ENCODE results near the gene PIAS1.

The PIAS1 gene

GRCh38 chr15:68213991-68214837 is 160.1 kb downstream of the PIAS1 start:
- DNase-seq (ENCODE audit: low read depth), result no peak
- no peak for TF ChIP-seq CTCF (IDR thresholded peaks at IDR 0.05; ENCODE audit: control insufficient read depth, insufficient read depth, low read depth, low read length, missing control alignments)
- no peak overlapping the region for H3K4me3 ChIP-seq (ENCODE audit: control insufficient read depth, low read depth, low read length)

GRCh38 chr15:68214838-68215254 is 160.7 kb downstream of the PIAS1 start:
- no peak for DNase-seq (ENCODE audit: low read depth)
- TF ChIP-seq CTCF (IDR thresholded peaks at IDR 0.05; ENCODE audit: control insufficient read depth, insufficient read depth, low read depth, low read length, missing control alignments), result no peak
- H3K4me3 ChIP-seq (ENCODE audit: control insufficient read depth, low read depth, low read length), result no peak overlapping the region

GRCh38 chr15:68217341-68217740 is 163.2 kb downstream of the PIAS1 start:
- TF ChIP-seq CTCF (IDR thresholded peaks at IDR 0.05; ENCODE audit: control insufficient read depth, insufficient read depth, low read depth, low read length, missing control alignments), result no peak
- no peak for DNase-seq (ENCODE audit: low read depth)
- H3K4me3 ChIP-seq (ENCODE audit: control insufficient read depth, low read depth, low read length), result no peak overlapping the region

GRCh38 chr15:68218331-68218730 is 164.2 kb downstream of the PIAS1 start:
- DNase-seq (ENCODE audit: low read depth), result no peak
- no peak for TF ChIP-seq CTCF (IDR thresholded peaks at IDR 0.05; ENCODE audit: control insufficient read depth, insufficient read depth, low read depth, low read length, missing control alignments)
- no peak overlapping the region for H3K4me3 ChIP-seq (ENCODE audit: control insufficient read depth, low read depth, low read length)

- no peak for TF ChIP-seq CTCF (IDR thresholded peaks at IDR 0.05; ENCODE audit: control insufficient read depth, insufficient read depth, low read depth, low read length, missing control alignments)
- no peak overlapping the region for H3K4me3 ChIP-seq (ENCODE audit: control insufficient read depth, low read depth, low read length)
- DNase-seq (ENCODE audit: low read depth), result no peak
These were observed 165.0 kb downstream of the PIAS1 start for GRCh38 chr15:68218847-68219798.

- no peak for DNase-seq (ENCODE audit: low read depth)
- no peak overlapping the region for H3K4me3 ChIP-seq (ENCODE audit: control insufficient read depth, low read depth, low read length)
- TF ChIP-seq CTCF (IDR thresholded peaks at IDR 0.05; ENCODE audit: control insufficient read depth, insufficient read depth, low read depth, low read length, missing control alignments), result no peak
These were observed 166.4 kb downstream of the PIAS1 start for GRCh38 chr15:68220489-68220888.
